IMR-90 (cell line): ENCODE measurements around the gene ZNF296. TPM values are rescaled to one million over a fixed set of nuclear protein-coding genes. Genes with fewer than 3 reads are reported as not detected.
A peak's percentile ranks its signal among the peaks of the same experiment; 100 is the strongest.

ENCODE experiments used
- ATAC-seq: fragments of 200-7000 bp; cut with Tn5 transposase; 2 replicates; pipeline ENCODE4 v1.9.1; 2020; ENCODE audit warnings: low read depth, mild to moderate bottlenecking, moderate library complexity
- BruUV-seq: library from RNA; stranded (reverse); fragments of 400-500 nt; replicated peaks from 2 replicates; lab custom pipeline; 2021; lab: Mats Ljungman, UMichigan
- CTCF ChIA-PET: fragments of 300-600 bp; formaldehyde crosslinking; extraction: SDS; loops from one replicate; lab custom pipeline; 2021; ENCODE audit warnings: antibody characterized with exemption; lab: Yijun Ruan, JAX
- POLR2A ChIA-PET: fragments of 300-600 bp; sonication (Branson Sonifier 250); formaldehyde crosslinking; loops from one replicate; lab custom pipeline; 2022; ENCODE audit warnings: antibody characterized with exemption; ENCODE audit not compliant: unreplicated experiment; lab: Charles Lee
- DNase-seq: peaks from one replicate; pipeline ENCODE4 v3.0.0; 2013
- H2AFZ ChIP-seq: replicated peaks from 2 replicates; pipeline ENCODE3; 2013; ENCODE audit warnings: low read length, mild to moderate bottlenecking; ENCODE audit not compliant: poor library complexity
- H2AK5ac ChIP-seq: 2 replicates; pipeline ENCODE4 v1.6.1; 2013; ENCODE audit warnings: low read depth, low read length, inconsistent platforms
- H2AK9ac ChIP-seq: replicated peaks from 2 replicates; pipeline ENCODE3; 2013; ENCODE audit warnings: mild to moderate bottlenecking, low read depth, low read length, moderate library complexity; ENCODE audit not compliant: poor library complexity
- H2BK120ac ChIP-seq: 2 replicates; pipeline ENCODE4 v1.6.1; 2013; ENCODE audit warnings: low read depth, low read length, inconsistent platforms
- H2BK15ac ChIP-seq: 3 replicates; pipeline ENCODE4 v1.6.1; 2013; ENCODE audit warnings: low read depth, low read length, inconsistent platforms
- H2BK20ac ChIP-seq: 2 replicates; pipeline ENCODE4 v1.6.1; 2013; ENCODE audit warnings: low read depth, mild to moderate bottlenecking, inconsistent platforms, low read length, moderate library complexity
- H2BK5ac ChIP-seq: 2 replicates; pipeline ENCODE4 v1.6.1; 2013; ENCODE audit warnings: mild to moderate bottlenecking, low read depth, low read length, inconsistent platforms; ENCODE audit not compliant: poor library complexity, severe bottlenecking
- H3K14ac ChIP-seq: replicated peaks from 2 replicates; pipeline ENCODE4 v1.6.1; 2013; ENCODE audit warnings: low read depth, low read length, inconsistent platforms
- H3K18ac ChIP-seq: 2 replicates; pipeline ENCODE4 v1.6.1; 2013; ENCODE audit warnings: low read depth, low read length, control low read depth
- H3K23ac ChIP-seq: 2 replicates; pipeline ENCODE4 v1.6.1; 2013; ENCODE audit warnings: low read depth, low read length, inconsistent platforms
- H3K27ac ChIP-seq: 2 replicates; pipeline ENCODE4 v1.5.1; 2013; ENCODE audit warnings: mild to moderate bottlenecking, control low read depth, low read length; ENCODE audit not compliant: insufficient read depth
- H3K27me3 ChIP-seq: 2 replicates; pipeline ENCODE4 v1.6.1; 2013; ENCODE audit warnings: low read length; ENCODE audit not compliant: control insufficient read depth, insufficient read depth
- H3K36me3 ChIP-seq: 2 replicates; pipeline ENCODE4 v1.6.1; 2013; ENCODE audit warnings: low read length, mixed read lengths; ENCODE audit not compliant: control insufficient read depth, insufficient read depth
- H3K4ac ChIP-seq: 2 replicates; pipeline ENCODE4 v1.6.1; 2013; ENCODE audit warnings: low read depth, low read length, inconsistent platforms
- H3K4me1 ChIP-seq: 2 replicates; pipeline ENCODE4 v1.6.1; 2013; ENCODE audit warnings: low read length, mixed read lengths; ENCODE audit not compliant: control insufficient read depth, insufficient read depth
- H3K4me2 ChIP-seq: 2 replicates; pipeline ENCODE4 v1.6.1; 2013; ENCODE audit warnings: low read depth, mild to moderate bottlenecking, control low read depth, low read length, moderate library complexity
- H3K4me3 ChIP-seq: 2 replicates; pipeline ENCODE4 v1.5.1; 2013; ENCODE audit warnings: low read depth, mild to moderate bottlenecking, control low read depth, low read length, moderate library complexity; ENCODE audit not compliant: insufficient read depth
- H3K56ac ChIP-seq: 2 replicates; pipeline ENCODE4 v1.6.1; 2013; ENCODE audit warnings: low read length, inconsistent platforms; ENCODE audit not compliant: insufficient read depth; ENCODE audit errors: extremely low read depth
- H3K79me1 ChIP-seq, 2 experiments: 2 replicates each; pipeline ENCODE4 v1.6.1; 2013; ENCODE audit warnings: low read length in 2 of 2, inconsistent platforms in 1 of 2, low read depth in 1 of 2
- H3K9ac ChIP-seq: 2 replicates; pipeline ENCODE4 v1.6.1; 2013; ENCODE audit warnings: low read depth, low read length, control low read depth
- H3K9me1 ChIP-seq: 2 replicates; pipeline ENCODE4 v1.6.1; 2013; ENCODE audit warnings: low read length, inconsistent platforms; ENCODE audit not compliant: insufficient read depth
- H3K9me3 ChIP-seq: 2 replicates; pipeline ENCODE4 v1.6.1; 2013; ENCODE audit warnings: low read length; ENCODE audit not compliant: control insufficient read depth, insufficient read depth
- H4K20me1 ChIP-seq: 2 replicates; pipeline ENCODE4 v1.6.1; 2013; ENCODE audit warnings: low read length, inconsistent platforms; ENCODE audit not compliant: insufficient read depth
- H4K5ac ChIP-seq: 2 replicates; pipeline ENCODE4 v1.6.1; 2013; ENCODE audit warnings: mild to moderate bottlenecking, low read depth, low read length, control low read depth
- H4K8ac ChIP-seq, 2 experiments: 2 replicates each; pipeline ENCODE4 v1.6.1; 2013; ENCODE audit warnings: low read depth in 2 of 2, low read length in 2 of 2, control low read depth in 1 of 2, inconsistent platforms in 1 of 2
- H4K91ac ChIP-seq: 2 replicates; pipeline ENCODE4 v1.6.1; 2013; ENCODE audit warnings: low read depth, low read length, inconsistent platforms; ENCODE audit not compliant: insufficient read depth
- CEBPB ChIP-seq: IDR thresholded peaks from 2 replicates; pipeline ENCODE4 v1.6.1; 2012; ENCODE audit warnings: low read depth, low read length, improper control_type of control experiment
- MAFK ChIP-seq: IDR thresholded peaks from 2 replicates; pipeline ENCODE4 v1.6.1; 2012; ENCODE audit warnings: low read depth, low read length, improper control_type of control experiment
- MXI1 ChIP-seq: IDR thresholded peaks from 2 replicates; pipeline ENCODE4 v1.6.1; 2012; ENCODE audit warnings: low read depth, mild to moderate bottlenecking, low read length, moderate library complexity, borderline replicate concordance
- NFE2L2 ChIP-seq: fragments of 150-350 bp; IDR thresholded peaks from 2 replicates; pipeline ENCODE4 v1.6.1; 2016; ENCODE audit warnings: low read depth, mild to moderate bottlenecking, low read length
- POLR2A ChIP-seq: IDR thresholded peaks from 2 replicates; pipeline ENCODE4 v1.6.1; 2012; ENCODE audit warnings: mild to moderate bottlenecking, low read depth, low read length
- RAD21 ChIP-seq: IDR thresholded peaks from 2 replicates; pipeline ENCODE4 v1.6.1; 2012; ENCODE audit warnings: low read length, improper control_type of control experiment
- RFX5 ChIP-seq: IDR thresholded peaks from 2 replicates; pipeline ENCODE4 v1.8.0; 2012; ENCODE audit warnings: low read depth, mild to moderate bottlenecking, low read length, moderate library complexity
- WGBS, 2 experiments: methylation state at CpG; one replicate each; pipeline versions ENCODE4 v1.1.5 to v1.1.7; 2013; ENCODE audit warnings: missing lambda C conversion rate in 2 of 2; ENCODE audit not compliant: insufficient read length in 1 of 2; ENCODE audit errors: extremely low coverage in 2 of 2; 5-methylcytosine and 5-hydroxymethylcytosine counted together
- dilution Hi-C: fragments of 300-500 bp; cut with HindIII; formaldehyde crosslinking; loops from one replicate; pipeline ENCODE4 v1.14.3; 2018; ENCODE audit warnings: low sequenced_read_pairs; ENCODE audit not compliant: unreplicated experiment
- in situ Hi-C: fragments of 300-500 bp; cut with MboI; formaldehyde crosslinking; loops from 3 replicates; pipeline ENCODE4 v1.14.3; 2019; ENCODE audit warnings: low sequenced_read_pairs, inconsistent platforms, mixed read lengths
- intact Hi-C: fragments of 100-400 bp; cut with micrococcal nuclease; formaldehyde crosslinking; loops from 2 replicates; pipeline ENCODE4 v1.10.0; 2022
- polyA plus RNA-seq, 3 experiments: library from polyadenylated mRNA; depleted of rRNA; stranded (reverse); fragments of >200 nt; gene quantifications; 2 replicates each; pipeline ENCODE4 v1.2.3, GENCODE V29; 2012; ENCODE audit warnings: low replicate concordance in 1 of 3
- total RNA-seq: library from RNA; depleted of rRNA; stranded (reverse); fragments of >200 nt; gene quantifications from 2 replicates; pipeline ENCODE4 v1.2.3, GENCODE V29; 2012
- TF ChIP-seq, protein P1 (sequence below): fragments of 150-350 bp; IDR thresholded peaks from 2 replicates; pipeline ENCODE4 v1.6.1; 2016; ENCODE audit warnings: low read depth, mild to moderate bottlenecking, low read length, moderate library complexity, borderline replicate concordance

Gene ZNF296
- total and polyA plus RNA-seq, 2 of the 4 experiments (the other 2 are of a cell fraction), result 0.10 TPM; not detected in 1

- Histone ChIP-seq H3K27ac (no peak overlapping the region), H2AK9ac (peak overlapping the region; percentile 97), H3K18ac (no peak overlapping the region), H3K56ac (no peak overlapping the region), H3K14ac (peak overlapping the region; percentile 24; the same call in 1 of the 2 replicates), H2BK15ac (no peak overlapping the region), H4K91ac (0 out of 2 replicates have a peak overlapping the region, but pooled peaks have one; percentile 2), H4K8ac (peak overlapping the region in 1 of 2 experiments; percentile 47; a peak in 1 of 4 replicates), H3K4ac (peak overlapping the region; percentile 8), H3K9ac (no peak overlapping the region; the same call in 1 of the 2 replicates), H3K9me3 (no peaks in the 10 kb centered on the region), H3K4me1 (peaks cover 43% of the 10 kb centered on the region), H2AK5ac (peak overlapping the region; percentile 75; the same call in 1 of the 2 replicates), H2BK120ac (peak overlapping the region; percentile 32; the same call in 1 of the 2 replicates), H3K4me3 (no peak overlapping the region), H4K5ac (peak overlapping the region; percentile 1; the same call in 1 of the 2 replicates), H4K20me1 (peaks cover 94% of the 10 kb centered on the region), H2BK5ac (peak overlapping the region; percentile 34), H3K4me2 (no peak overlapping the region; the same call in 1 of the 2 replicates), H3K27me3 (no peaks in the 10 kb centered on the region), H3K9me1 (peaks cover 57% of the 10 kb centered on the region), H3K36me3 (0 out of 2 replicates have a peak, but pooled peaks cover 1% of the 10 kb centered on the region), H3K23ac (peak overlapping the region; percentile 72; the same call in 1 of the 2 replicates), H3K79me1 (peaks cover 31 to 96% of the 10 kb centered on the region in 2 experiments), H2BK20ac (no peak overlapping the region), H2AFZ (no peak overlapping the region)
- 59% methylated on average over 14 of the region's 25 CpGs; no CpG with 5 or more reads in 1 of the 2 experiments for whole genome bisulfite sequencing, 2 experiments
- TF ChIP-seq RFX5 (no peak), MXI1 (no peak), RAD21 (no peak), MAFK (no peak), POLR2A (no peak), NFE2L2 (no peak), CEBPB (no peak)
- TF ChIP-seq, protein P1, sequence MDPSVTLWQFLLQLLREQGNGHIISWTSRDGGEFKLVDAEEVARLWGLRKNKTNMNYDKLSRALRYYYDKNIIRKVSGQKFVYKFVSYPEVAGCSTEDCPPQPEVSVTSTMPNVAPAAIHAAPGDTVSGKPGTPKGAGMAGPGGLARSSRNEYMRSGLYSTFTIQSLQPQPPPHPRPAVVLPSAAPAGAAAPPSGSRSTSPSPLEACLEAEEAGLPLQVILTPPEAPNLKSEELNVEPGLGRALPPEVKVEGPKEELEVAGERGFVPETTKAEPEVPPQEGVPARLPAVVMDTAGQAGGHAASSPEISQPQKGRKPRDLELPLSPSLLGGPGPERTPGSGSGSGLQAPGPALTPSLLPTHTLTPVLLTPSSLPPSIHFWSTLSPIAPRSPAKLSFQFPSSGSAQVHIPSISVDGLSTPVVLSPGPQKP, result no peak
- ATAC-seq (no peak), DNase-seq (peak; percentile 46)
- intact Hi-C loops, result no loop called here
- no TSS peak for BruUV-seq
- in situ Hi-C loops, result no loop called here
- ChIA-PET POLR2A (no interaction called here), CTCF (interaction anchor here (0.6 to 1.5 kb wide), 2 partner anchors 32 to 300 kb away, joined by 3 to 5 read pairs; no protein-coding TSS in a partner anchor)
- dilution Hi-C loops, result no loop called here
Observed at GRCh38 chr19:45099467-45100191, 23.4 kb upstream of the ZNF296 start.
